K562 (cell line): ENCODE results near the gene LYPD6B.

Experiments
- CEBPZ ChIP-seq: fragments of 150-350 bp; IDR thresholded peaks from 2 replicates; pipeline ENCODE4 v1.6.1; 2014; ENCODE audit warnings: low read depth, mild to moderate bottlenecking, low read length, borderline replicate concordance
- GABPB1 ChIP-seq: sonication (generic); formaldehyde crosslinking; IDR thresholded peaks from 2 replicates; pipeline ENCODE4 v1.8.0; 2022; ENCODE audit warnings: mild to moderate bottlenecking, missing genetic modification reagents

- TF ChIP-seq CEBPZ: no peak
- no peak for TF ChIP-seq GABPB1 (CRISPR knock-in tag)
Measured at GRCh38 chr2:149057401-149057800, 18.9 kb downstream of the LYPD6B start.
